ENCODE measurements around the gene PKNOX2. TPM values are rescaled to one million over a fixed set of nuclear protein-coding genes. Genes with fewer than 3 reads are reported as not detected.

Gene PKNOX2
- total RNA-seq, 1 donor from 2014 or later = 8.7 TPM

DNA sequence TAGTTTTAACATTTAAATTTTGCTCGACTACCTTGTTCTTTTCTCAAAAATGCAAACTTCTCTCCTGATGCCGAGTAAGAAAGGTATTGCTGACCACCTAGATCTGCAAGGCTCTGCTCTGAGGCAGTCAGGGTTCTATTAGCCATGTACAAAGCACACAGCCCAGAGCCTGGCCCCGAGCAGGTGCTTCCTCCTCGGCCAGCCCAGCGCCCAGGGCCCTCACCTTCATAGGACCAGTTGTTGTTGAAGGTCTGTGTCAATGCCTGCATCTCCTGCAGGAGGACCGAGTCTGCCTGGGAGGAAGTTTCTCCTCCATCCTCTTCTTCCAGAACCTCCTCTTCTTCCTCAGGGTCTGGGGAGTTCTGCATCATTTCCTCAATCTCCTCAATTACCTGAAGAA lies 295.7 kb downstream of the PKNOX2 start:
- no peaks in the 10 kb centered on the region for H3K27me3 Mint-ChIP-seq (ENCODE audit: unreplicated experiment)
- no peak overlapping the region for H3K4me3 Mint-ChIP-seq (ENCODE audit: unreplicated experiment)
- no peak for DNase-seq
- TF ChIP-seq, protein P1, sequence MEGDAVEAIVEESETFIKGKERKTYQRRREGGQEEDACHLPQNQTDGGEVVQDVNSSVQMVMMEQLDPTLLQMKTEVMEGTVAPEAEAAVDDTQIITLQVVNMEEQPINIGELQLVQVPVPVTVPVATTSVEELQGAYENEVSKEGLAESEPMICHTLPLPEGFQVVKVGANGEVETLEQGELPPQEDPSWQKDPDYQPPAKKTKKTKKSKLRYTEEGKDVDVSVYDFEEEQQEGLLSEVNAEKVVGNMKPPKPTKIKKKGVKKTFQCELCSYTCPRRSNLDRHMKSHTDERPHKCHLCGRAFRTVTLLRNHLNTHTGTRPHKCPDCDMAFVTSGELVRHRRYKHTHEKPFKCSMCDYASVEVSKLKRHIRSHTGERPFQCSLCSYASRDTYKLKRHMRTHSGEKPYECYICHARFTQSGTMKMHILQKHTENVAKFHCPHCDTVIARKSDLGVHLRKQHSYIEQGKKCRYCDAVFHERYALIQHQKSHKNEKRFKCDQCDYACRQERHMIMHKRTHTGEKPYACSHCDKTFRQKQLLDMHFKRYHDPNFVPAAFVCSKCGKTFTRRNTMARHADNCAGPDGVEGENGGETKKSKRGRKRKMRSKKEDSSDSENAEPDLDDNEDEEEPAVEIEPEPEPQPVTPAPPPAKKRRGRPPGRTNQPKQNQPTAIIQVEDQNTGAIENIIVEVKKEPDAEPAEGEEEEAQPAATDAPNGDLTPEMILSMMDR (IDR thresholded peaks at IDR 0.05; ENCODE audit: partially characterized antibody, unreplicated experiment) = no peak
- H3K4me1 Mint-ChIP-seq (ENCODE audit: low read depth, unreplicated experiment) = peaks cover 15% of the 10 kb centered on the region
- no peaks in the 10 kb centered on the region for H3K36me3 Mint-ChIP-seq (ENCODE audit: unreplicated experiment)
- peaks cover 3% of the 10 kb centered on the region for H3K9me3 Mint-ChIP-seq (ENCODE audit: unreplicated experiment)
- H3K27ac Mint-ChIP-seq (ENCODE audit: unreplicated experiment) = no peak overlapping the region

DNA sequence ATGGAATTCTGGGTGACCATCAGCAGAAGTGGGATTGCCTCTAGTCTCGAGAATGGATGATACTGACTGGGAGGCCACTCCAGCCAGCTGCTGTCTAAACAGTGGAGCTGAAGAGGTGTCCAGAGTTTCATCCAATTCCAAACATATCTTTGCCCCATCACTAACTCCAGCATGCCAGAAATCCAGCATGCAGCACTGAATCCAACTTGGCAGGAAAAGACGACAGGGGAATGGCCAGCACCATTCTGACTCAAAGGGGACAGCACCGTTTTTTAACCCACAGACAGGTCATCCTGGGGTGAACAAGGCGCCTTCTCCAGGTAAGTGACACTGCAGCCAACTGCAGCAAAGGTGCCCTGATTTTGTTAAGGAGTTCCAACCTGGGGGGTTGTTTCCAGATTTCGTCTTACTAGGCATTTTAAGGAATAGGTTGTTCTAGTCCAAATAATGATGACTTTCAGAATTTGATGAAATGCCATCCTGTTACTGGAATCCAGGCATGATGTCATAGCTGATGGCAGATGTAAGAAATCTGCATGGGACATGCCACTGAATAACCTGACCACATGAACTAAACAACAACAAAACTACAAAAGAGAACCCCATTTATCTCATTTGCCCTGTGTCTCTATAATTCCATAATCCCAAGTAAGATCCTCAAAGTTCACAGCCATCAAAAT lies 299.2 kb downstream of the PKNOX2 start:
- Mint-ChIP-seq H3K36me3 (ENCODE audit: unreplicated experiment) (no peaks in the 10 kb centered on the region), H3K4me1 (ENCODE audit: low read depth, unreplicated experiment) (peaks cover 12% of the 10 kb centered on the region), H3K9me3 (ENCODE audit: unreplicated experiment) (peaks cover 3% of the 10 kb centered on the region), H3K27me3 (ENCODE audit: unreplicated experiment) (no peaks in the 10 kb centered on the region), H3K4me3 (ENCODE audit: unreplicated experiment) (no peak overlapping the region), H3K27ac (ENCODE audit: unreplicated experiment) (no peak overlapping the region)
- no peak for DNase-seq
- TF ChIP-seq, protein P1 (IDR thresholded peaks at IDR 0.05; ENCODE audit: partially characterized antibody, unreplicated experiment) = no peak

DNA sequence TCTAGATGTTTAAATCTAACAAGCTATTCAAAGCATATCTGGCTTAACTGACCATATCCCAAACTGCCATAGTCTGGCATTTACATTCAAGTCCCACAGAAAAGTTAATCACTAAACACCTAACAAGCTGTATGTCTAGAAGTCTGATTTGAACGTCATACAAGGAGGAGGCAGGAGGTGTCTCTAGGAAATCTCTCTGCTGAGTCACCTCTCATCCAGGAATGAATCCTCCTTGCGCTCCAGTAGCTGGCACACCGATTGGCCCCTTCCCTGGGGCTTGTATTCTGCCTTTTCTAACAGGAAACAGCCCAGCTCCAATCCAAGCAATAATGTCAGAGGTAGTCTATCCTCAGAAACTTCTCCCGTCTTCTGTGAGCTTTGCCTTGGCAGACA lies 299.7 kb downstream of the PKNOX2 start:
- Mint-ChIP-seq H3K9me3 (ENCODE audit: unreplicated experiment) (peaks cover 3% of the 10 kb centered on the region), H3K36me3 (ENCODE audit: unreplicated experiment) (no peaks in the 10 kb centered on the region), H3K27ac (ENCODE audit: unreplicated experiment) (no peak overlapping the region), H3K27me3 (ENCODE audit: unreplicated experiment) (no peaks in the 10 kb centered on the region), H3K4me3 (ENCODE audit: unreplicated experiment) (peak overlapping the region; percentile 51), H3K4me1 (ENCODE audit: low read depth, unreplicated experiment) (peaks cover 12% of the 10 kb centered on the region)
- TF ChIP-seq, protein P1 (IDR thresholded peaks at IDR 0.05; ENCODE audit: partially characterized antibody, unreplicated experiment) = no peak
- no peak for DNase-seq

DNA sequence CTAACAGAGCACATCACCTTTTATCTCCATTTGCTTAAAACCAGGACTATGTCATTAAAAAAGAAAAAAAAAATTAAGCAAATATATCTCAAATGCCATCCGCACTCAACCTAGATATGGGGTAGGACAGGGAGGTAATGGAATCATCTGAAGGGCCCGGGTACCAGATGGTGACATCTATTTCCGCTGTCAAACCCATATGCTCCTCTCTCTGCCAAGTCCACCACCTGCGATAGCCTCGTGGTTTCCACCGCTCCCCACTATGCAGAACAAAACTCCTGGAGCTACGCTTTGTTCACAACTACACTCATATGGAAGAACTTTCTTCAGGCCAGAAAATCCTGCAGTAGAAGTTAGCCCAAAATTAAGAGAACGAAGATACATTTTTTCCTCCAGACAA lies 300.1 kb downstream of the PKNOX2 start:
- Mint-ChIP-seq H3K4me1 (ENCODE audit: low read depth, unreplicated experiment) (peaks cover 12% of the 10 kb centered on the region), H3K9me3 (ENCODE audit: unreplicated experiment) (peaks cover 3% of the 10 kb centered on the region), H3K36me3 (ENCODE audit: unreplicated experiment) (no peaks in the 10 kb centered on the region), H3K27me3 (ENCODE audit: unreplicated experiment) (no peaks in the 10 kb centered on the region), H3K4me3 (ENCODE audit: unreplicated experiment) (peak overlapping the region; percentile 51), H3K27ac (ENCODE audit: unreplicated experiment) (no peak overlapping the region)
- TF ChIP-seq, protein P1 (IDR thresholded peaks at IDR 0.05; ENCODE audit: partially characterized antibody, unreplicated experiment) = no peak
- DNase-seq = no peak

DNA sequence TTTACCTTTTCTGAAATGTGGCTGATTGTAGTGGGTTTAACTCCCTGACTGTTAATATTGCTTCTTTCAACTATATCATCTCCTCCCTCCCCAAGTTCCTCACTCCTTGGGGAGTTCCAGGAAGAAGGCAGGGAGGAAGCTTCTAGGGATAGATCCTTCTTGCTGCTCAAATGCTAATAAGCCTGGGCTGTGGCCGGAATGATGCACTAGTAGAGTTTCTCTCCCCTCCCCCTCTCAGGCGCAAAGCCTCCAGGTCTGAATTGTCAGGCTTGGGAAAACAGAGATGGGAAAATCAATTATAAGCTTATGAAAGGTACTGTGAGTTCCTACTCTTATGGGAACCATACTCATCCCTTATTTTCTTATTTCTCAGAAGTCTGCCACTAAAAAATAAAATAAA lies 300.7 kb downstream of the PKNOX2 start:
- H3K4me1 Mint-ChIP-seq (ENCODE audit: low read depth, unreplicated experiment) = peaks cover 12% of the 10 kb centered on the region
- peak overlapping the region; percentile 1 for H3K27ac Mint-ChIP-seq (ENCODE audit: unreplicated experiment)
- peak; percentile 37 for DNase-seq
- no peaks in the 10 kb centered on the region for H3K27me3 Mint-ChIP-seq (ENCODE audit: unreplicated experiment)
- peaks cover 3% of the 10 kb centered on the region for H3K9me3 Mint-ChIP-seq (ENCODE audit: unreplicated experiment)
- H3K4me3 Mint-ChIP-seq (ENCODE audit: unreplicated experiment) = peak overlapping the region; percentile 12
- no peaks in the 10 kb centered on the region for H3K36me3 Mint-ChIP-seq (ENCODE audit: unreplicated experiment)
- TF ChIP-seq, protein P1 (IDR thresholded peaks at IDR 0.05; ENCODE audit: partially characterized antibody, unreplicated experiment) = no peak

All from glutamatergic neuron (in vitro differentiated cells).